ENCODE measurements around the gene GOPC.

GOPC gene

GRCh38 chr6:117513778-117514365, 88.4 kb downstream of the GOPC start:
- no peak for DNase-seq

GRCh38 chr6:117512987-117513573, 89.2 kb downstream of the GOPC start:
- no peak for DNase-seq

GRCh38 chr6:117512056-117512828, 90.1 kb downstream of the GOPC start:
- DNase-seq: no peak
